ENCODE results near the gene OTOP3.

DNA sequence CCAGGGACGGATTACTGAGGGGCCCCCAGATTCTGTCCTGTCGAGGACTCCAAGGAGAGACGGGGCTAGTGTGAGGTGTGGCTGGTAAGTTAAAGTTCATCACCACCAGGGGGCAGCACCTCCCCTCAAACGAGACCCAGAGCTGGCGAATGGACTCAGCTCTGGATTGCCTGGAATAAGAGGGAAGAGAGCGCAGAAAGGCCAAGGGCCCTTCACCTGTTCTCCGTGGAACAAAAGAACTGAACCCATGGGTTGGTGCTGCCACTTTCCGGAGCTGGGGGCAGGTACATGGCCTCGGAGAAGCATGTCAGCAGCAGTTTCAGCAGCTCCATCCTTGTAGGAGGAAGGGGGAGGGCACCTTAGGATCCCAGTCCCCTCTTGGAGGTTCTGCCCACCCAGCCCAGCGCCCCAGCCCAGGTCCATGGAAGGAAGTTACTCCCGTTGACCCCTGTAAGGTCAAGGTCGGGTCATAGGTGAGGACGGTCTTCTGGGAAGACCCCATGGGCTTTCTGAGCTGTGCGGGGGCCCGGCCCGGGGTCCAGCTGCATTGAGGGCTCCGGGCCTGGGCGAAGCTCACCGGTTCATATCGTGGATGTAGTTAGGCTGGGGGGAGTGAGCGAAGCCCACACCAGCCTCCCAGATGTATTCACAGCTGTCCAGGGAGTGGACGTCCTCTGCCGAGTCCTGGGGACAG lies 26.1 kb downstream of the OTOP3 start:
- TF ChIP-seq CREB1 (IDR thresholded peaks at IDR 0.05; ENCODE audit: low read depth) (no peak), YY1 (IDR thresholded peaks at IDR 0.05; ENCODE audit: low read depth) (peak; percentile 39; the same call in 1 of the 2 replicates), NFIC (IDR thresholded peaks at IDR 0.05) (no peak), TCF12 (IDR thresholded peaks at IDR 0.05; ENCODE audit: low read depth) (no peak), TEAD4 (IDR thresholded peaks at IDR 0.05) (no peak)
- TF ChIP-seq, protein P1, sequence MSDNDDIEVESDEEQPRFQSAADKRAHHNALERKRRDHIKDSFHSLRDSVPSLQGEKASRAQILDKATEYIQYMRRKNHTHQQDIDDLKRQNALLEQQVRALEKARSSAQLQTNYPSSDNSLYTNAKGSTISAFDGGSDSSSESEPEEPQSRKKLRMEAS (IDR thresholded peaks at IDR 0.05) = no peak
- TF ChIP-seq, protein P2, sequence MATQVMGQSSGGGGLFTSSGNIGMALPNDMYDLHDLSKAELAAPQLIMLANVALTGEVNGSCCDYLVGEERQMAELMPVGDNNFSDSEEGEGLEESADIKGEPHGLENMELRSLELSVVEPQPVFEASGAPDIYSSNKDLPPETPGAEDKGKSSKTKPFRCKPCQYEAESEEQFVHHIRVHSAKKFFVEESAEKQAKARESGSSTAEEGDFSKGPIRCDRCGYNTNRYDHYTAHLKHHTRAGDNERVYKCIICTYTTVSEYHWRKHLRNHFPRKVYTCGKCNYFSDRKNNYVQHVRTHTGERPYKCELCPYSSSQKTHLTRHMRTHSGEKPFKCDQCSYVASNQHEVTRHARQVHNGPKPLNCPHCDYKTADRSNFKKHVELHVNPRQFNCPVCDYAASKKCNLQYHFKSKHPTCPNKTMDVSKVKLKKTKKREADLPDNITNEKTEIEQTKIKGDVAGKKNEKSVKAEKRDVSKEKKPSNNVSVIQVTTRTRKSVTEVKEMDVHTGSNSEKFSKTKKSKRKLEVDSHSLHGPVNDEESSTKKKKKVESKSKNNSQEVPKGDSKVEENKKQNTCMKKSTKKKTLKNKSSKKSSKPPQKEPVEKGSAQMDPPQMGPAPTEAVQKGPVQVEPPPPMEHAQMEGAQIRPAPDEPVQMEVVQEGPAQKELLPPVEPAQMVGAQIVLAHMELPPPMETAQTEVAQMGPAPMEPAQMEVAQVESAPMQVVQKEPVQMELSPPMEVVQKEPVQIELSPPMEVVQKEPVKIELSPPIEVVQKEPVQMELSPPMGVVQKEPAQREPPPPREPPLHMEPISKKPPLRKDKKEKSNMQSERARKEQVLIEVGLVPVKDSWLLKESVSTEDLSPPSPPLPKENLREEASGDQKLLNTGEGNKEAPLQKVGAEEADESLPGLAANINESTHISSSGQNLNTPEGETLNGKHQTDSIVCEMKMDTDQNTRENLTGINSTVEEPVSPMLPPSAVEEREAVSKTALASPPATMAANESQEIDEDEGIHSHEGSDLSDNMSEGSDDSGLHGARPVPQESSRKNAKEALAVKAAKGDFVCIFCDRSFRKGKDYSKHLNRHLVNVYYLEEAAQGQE (IDR thresholded peaks at IDR 0.05; ENCODE audit: low read depth) = no peak

Measured in Ishikawa (cell line).